Cardiac septum (tissue), 1 donor: ENCODE measurements around the gene DLX6. TPM values are rescaled to one million over a fixed set of nuclear protein-coding genes. Genes with fewer than 3 reads are reported as not detected.

Experiments
- DNase-seq: peaks from one replicate; pipeline ENCODE4 v3.0.0-alpha.2; 2020; ENCODE audit warnings: low spot score
- intact Hi-C: fragments of 100-400 bp; cut with DNase I; formaldehyde crosslinking; loops from one replicate; pipeline ENCODE4 v1.14.0; 2022
- total RNA-seq: library from RNA; stranded (reverse); fragmentation: NEBNext Ultra II Directional; extraction: Animal tissue kit (Norgen Biotek cat#: 25700); gene quantifications from one replicate; pipeline ENCODE4 v1.2.1, GENCODE V29; 2021
- donor health status: DM: no; HTN: no; CAD: no.

DLX6 gene
- total RNA-seq, 1 donor from 2014 or later: not detected

DNA sequence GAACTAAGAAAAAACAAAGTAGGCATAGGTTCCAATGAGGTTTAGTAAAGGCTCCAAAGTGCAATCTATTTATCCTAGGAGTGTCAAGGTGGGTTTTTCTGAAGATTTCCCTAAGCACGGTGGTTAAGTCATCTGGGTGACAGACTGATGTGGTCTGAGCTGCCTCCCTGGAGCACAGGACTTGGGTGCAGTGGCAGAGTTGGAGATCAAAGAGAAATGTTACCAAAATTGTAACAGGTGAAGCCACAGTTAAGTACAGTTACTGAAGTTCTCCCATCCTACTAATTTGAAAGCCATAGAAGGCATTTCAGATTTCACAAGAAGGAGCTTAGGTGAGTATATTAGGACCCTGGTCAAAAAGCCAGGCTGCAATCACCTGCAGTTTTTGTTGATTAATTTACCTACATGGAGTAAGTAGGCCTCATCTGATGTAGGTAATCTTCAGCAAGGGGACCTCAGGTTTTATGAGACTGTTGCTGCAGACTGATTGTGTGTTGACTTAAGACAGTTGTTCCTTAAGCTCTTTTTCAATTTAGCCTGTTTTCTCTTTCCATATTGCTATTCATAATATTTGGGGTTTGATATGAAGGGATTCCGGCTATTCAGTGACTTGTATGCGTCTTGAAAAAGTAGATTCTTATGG, 3.0 kb downstream of the DLX6 start:
- intact Hi-C loops: no loop called here
- no peak for DNase-seq

DNA sequence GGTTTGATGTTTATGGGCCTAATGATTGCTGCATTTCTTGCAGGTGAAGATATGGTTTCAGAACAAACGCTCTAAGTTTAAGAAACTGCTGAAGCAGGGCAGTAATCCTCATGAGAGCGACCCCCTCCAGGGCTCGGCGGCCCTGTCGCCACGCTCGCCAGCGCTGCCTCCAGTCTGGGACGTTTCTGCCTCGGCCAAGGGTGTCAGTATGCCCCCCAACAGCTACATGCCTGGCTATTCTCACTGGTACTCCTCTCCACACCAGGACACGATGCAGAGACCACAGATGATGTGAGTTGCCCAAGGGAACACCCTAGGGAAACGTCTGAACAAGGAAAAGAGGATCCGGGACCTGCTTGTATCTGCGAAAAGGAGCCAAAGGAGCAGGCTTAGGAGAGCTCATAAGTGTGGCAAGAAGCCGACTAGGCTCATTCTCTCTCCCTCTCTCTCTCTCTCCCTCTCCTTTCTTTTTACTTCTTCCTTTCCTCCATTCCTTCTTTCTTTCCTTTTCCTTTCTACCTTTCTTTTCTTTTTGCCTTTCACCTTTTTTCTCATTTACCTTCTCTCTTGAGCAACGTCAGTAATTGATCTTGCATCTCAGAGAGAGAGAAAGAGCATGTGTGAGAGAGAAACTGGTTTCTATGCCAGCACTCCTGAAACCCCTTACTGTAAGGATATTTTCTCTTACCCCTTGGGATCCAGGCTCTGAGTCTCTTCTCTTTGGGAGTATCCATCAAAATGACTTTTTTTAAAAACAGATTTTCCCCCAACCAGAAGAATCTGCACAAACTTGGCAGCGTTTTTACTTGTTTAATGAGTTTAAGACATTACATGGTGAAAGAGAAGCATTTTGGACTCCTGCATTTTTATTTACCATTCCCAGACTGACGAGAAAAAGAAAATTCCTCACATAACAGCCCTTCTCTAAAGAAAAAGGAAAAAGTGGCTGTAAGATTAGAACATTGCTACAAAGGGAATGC, 4.7 kb downstream of the DLX6 start:
- no peak for DNase-seq
- intact Hi-C loops: no loop called here

DNA sequence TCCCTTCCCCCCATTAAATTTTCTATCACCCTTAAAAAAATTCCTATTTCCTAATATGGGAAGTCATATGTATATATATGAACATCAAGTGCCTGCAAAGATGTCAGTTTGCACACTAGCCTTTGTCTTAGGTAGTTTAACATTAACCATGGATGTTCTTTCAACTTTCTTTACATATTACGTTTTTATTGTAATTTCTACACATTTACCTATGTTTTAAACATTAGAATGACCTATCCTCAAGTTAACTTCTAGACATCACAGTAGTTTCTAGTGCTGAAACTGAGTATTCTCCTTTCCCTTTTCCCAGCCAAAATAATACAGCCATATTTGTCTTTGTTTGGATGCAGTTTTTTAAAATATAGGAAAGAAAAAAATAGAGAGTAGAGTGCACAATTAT, 5.8 kb downstream of the DLX6 start:
- intact Hi-C loops: no loop called here
- no peak for DNase-seq

DNA sequence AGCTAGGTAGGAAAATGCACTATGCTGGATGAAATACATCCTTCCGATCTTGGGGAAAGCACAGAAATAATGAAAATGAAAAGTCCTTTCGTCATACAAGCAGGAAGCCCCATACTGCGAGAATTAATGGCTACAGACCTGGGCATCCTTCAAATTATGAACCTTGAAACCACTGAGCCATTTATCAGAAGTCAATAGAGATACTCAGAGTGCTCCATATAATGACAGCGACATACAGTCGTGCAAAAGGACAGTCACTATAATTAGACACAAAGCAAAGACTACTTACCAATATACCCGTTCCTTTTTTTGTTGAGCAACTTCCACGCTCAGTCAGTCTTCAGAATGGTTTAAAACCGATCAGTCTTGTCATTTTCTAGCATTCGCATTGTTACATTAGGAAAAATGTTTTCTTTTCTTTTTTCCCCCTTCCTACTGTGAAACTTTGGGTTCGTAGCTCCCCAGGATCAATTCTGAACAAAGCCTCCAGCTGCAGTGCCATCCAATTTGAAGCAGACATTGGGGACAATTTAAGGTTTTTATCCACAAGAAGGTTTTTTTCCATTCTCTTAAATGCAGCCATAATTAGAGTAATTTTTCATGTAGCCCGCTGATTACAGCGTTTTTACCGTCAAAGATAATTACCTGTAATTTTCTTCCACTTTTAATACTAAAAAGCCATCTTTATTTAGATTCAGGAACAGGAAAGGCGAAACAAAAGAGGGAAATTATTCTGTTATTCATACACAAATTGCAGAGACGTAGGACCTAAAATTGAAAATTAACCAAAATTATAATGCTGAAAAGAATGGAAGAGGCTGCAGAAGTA, 6.4 kb downstream of the DLX6 start:
- intact Hi-C loops: no loop called here
- no peak for DNase-seq

DNA sequence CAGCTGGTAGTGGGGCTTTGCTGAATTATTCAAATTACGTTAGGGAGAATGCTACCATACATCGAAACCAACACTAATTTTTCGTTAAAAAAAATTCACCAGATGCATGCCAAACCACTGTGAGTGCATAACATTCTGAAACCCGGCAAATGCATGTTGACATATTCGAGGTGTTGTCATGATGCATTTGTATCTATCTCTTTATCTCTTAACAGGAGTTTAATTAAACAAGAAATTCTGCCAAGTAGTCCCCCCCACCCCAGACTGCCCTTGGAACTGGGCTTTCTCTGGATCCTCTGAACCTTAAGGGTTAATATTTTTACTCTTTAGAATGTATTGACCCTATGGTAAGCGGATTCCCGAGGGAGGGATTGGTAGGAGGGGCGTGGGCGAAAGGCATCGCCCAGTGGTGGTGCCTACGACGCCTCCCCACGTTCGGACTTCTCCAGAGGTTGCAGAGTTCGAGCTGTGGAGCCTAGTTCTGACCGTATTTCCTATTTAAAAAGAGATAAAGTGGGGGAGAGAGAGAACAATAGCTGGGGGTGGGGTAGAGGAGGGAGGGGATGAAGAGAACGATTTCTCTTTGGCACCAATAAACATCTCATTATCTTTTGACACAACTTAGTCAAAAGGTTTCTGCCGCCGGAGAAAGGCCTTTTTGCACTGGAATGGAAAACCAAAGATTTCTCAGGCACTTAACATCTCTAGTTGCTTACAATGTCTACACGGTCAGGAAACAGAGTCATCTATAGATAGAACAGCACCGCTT, 7.2 kb downstream of the DLX6 start:
- intact Hi-C loops: no loop called here
- no peak for DNase-seq

DNA sequence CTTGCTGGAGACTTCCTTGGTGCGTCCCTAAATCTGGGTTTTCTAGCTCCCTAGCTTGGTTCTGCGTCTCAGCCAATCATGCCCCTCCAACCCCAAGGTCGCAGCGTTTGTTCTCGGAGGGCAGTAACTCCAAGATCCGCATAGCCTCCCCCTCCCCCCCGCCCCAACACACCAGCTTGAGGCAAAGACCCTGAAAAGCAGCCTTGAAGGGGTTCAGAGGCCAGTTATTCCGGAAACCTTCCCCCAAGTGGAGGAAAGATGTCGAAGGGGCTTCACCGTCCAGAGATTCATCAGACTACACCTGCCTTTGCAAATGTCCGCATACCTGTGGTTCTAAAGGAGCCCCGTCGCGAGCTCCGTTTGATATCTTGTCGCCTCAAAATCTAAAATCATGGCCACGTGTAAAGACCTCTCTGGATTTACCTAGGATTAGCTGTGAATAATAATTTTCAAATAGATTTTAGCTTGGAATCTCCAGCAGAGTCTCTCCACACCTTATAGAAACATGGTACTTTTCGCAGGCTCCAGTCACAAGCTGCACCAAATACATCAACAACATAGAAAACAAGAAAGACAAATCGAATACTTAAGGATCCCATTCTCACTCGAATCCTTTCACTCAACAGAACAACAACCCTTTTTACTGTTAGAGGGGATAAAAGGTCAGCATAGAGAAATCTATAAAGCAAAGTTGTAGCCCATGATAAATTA, 7.9 kb downstream of the DLX6 start:
- intact Hi-C loops: no loop called here

DNA sequence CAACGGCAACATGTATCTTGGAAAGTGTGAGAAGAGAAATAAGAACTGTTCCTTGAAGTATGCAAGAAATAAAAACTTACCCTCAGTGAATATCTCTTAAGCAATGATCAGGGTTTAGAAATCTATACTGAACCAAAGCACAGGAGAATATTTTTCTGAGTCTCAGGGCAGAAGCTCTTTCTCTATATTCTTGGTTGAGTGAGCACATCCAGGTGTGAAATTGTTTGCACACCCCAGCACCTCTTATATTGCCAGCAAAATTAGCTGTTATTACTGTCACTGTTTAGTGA, 8.4 kb downstream of the DLX6 start:
- DNase-seq: no peak
- intact Hi-C loops: no loop called here

More for the DNA sequence above, 7.9 kb downstream of the DLX6 start:
- no peak for DNase-seq

DNA sequence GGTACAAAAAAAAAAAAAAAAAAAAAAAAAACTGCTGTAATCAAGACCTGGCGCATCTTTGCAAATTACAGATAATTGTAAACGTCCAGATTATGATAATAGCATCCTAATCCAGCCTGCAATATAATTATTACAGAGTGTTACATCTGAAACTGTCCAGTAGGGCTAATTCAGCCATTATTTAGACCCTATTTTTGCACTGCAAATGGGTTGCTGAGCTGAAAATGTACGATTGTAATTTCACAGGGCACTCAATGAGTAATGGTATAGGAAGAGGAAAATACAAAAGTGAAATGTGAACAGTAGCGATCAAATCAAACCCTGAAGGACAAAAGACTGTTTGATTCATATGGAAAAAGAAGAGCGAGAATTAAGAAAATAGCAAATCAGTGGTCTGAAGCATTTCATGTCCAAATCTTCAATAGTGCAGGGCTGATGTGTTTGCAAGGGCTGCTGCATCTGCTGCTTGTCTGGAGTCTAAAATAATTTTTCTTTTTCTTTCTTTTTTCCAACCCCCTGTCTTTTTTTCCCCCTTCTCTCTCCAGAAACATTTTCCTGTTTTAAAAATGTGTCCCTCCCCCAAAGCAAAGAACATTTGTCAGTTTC, 8.9 kb downstream of the DLX6 start:
- intact Hi-C loops: no loop called here

DNA sequence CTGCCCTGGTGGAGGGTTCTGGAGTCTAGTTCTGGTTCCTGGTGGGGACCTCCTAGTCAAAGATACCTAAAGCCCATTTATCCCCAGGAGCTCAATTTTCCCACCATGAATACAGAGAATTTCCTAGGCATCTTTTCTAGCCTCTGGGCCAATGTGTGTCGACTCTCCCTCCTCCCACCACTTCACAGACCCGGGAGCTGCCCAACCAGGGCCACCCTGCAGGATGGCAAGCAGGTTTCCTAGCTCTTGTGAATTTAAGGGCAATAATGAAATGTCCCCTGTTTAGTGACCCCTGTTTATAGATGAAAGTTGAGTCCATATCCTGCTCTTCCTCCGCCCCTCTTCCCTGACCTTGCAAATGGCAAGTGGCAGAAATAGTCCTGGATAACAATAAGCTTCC, 9.9 kb downstream of the DLX6 start:
- intact Hi-C loops: no loop called here
- no peak for DNase-seq

More for the DNA sequence above, 8.9 kb downstream of the DLX6 start:
- DNase-seq: no peak

DNA sequence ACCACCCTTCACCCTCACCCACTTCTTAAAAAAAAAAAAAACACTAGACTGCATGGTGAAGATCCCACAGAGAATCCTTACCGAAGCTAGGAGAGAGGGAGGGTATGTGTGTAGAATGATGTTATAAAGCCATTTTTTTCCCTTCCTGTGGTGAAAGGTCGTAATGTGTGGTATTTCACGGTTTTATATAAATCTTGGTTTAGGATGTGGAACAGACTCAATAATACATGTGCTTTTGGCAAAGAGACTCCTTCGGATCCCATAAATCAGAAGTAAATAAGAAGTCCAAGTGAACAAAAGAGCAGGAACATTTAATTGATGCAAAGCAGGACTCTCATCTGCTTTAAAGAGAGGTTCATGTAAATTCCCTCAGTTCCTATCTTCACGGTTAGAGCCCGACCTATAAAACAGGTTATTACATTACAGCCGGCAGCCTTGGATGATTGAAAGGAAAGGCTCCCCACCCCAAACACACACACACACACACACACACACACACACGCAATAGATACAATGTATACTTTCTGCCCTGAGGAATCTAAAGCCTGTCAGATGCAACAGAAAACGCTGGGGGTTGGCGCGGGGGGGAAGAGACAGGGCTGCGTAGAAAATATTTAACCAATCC, 10.5 kb downstream of the DLX6 start:
- intact Hi-C loops: no loop called here
- DNase-seq: no peak

DNA sequence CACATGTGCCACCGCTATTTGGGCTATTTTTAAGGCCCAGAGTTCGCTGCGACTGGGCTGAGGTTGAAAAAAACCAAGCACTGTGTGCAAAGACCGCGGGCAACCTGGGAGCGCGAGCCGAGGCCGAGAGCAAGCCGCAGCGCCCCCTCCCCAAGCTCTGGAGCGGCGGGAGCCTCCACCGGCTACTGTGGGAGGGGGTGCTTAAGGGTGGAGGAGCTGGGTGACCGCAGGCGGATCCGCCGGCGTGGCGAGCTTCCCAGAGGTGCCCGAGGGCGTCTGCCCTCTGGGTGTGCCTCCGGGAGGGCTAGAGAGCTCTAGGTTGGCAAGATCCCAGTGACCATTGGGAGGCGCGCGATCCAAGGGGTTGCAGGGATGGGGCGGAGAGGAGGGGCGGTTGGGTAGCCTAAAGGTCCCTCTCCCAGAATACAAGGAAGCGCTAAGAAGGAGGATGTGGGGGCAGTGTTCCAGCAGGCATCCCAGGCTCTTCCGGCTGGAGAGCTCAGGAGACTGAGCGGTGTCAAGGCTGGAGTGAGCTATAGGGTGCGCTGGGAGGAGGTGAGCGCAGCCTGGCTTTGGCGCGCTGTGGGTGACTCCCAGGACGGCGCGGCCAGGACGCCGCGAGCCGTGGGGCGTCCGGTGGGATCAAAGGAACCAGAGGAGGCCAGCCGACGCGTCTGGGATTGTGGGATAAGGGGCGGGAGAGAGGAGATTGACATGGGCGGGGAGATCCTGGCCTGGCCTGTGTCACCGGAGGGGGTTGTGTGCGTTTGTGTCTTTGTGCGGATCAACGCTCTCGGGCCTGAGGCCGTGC, 11.2 kb downstream of the DLX6 start:
- DNase-seq: no peak
- intact Hi-C loops: no loop called here

DNA sequence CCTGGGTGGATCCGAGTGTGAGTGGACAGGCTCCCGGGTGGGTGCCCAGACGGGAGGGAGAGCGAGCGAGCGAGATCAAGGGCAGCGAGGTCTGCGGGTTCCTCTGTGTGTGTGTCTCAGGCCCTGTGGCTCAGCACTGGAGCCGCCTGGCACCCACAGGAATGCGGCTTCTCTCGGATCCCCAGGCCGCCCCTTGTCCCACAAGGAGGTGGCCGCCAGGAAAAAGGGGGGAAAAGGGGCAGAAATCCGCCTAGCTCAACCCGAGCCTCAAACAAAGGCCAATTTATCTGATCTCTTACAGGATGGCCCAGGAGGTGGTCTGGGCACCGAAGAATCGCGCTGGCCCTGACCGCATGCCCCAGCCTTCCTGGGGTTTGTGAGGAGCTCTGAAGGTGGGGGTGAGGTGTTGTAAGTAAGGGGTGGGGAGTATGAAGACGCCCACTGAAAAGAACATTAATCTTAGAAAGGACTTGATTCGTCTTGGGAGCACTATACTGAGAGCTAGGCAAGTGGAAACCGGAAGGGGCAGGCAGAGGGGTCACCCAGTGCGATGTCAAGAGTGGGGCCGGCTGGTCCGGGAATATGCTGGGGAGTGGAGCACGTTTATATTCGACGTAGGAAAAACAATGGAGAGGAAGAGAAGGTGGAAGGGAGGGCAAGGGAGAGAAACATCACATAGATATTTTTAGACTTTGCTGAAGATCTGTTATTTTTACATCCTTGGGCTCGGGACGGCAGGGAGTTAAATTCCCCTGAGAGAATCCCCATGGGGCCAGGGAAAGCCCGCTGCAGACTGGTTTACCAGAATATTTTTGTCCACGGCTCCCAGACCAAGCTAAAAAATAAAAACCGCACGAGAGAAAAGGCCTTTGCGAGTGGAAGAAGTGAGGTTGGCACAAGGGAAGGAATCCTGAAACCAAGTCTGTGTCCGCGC, 12.1 kb downstream of the DLX6 start:
- intact Hi-C loops: no loop called here
- DNase-seq: no peak

DNA sequence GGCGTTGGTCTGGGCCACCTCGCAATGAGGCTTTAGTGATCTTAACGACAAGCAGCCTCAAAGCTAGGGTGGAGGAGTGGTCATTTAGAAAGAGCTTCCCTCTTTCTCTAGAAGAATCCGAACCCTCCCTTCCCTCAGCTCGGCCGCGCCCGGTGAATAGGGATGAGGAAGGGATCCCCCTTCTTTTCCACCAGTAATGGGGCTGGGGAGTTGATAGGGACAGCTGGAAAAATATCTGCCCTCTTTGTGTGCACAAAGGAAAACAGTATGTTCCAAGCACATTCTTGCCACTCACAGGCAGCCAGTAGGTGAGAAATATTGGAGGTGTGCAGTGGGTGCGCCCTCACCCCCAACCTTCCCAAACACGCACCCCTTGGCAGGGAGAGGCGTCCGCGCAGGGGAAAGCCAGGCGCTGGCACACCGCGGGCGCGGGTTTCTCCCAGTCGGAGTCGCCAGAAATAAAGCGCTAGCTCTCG, 12.8 kb downstream of the DLX6 start:
- DNase-seq: no peak
- intact Hi-C loops: no loop called here

DNA sequence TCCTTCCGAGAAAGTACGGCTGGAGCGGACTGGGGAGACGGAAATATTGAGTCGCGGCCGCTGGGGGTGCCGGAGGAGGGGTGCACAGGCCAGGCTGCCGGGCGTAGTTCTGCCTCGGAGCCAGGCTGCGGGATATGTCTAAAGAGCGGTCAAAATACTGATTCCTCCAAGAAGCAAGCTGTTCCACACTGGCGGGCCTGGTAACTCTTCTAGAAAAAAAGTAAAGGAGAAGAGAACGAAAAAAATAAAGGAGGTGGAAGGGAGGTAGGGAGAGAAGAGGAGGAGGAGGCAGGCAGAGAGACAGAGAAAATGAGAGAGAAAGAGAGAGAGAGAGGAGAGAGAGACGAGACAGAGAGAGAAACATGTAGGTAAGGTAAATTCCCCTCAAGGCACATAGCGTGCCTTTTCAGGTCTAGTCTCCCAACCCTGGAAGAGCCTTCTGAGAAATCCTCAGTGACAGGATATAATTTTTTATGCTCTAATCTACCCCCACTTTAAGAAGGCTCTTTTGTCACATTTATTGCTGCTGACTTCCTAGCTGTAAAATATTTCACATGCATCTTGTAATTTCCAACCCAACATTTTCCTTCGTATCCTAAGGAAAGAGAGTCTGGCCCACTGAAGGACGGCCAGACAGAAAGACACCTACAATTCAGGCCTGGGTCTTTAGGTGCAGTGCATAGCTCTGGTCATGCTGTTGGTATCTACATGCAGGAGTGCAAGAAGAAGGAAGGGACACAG, 13.6 kb downstream of the DLX6 start:
- intact Hi-C loops: no loop called here

DNA sequence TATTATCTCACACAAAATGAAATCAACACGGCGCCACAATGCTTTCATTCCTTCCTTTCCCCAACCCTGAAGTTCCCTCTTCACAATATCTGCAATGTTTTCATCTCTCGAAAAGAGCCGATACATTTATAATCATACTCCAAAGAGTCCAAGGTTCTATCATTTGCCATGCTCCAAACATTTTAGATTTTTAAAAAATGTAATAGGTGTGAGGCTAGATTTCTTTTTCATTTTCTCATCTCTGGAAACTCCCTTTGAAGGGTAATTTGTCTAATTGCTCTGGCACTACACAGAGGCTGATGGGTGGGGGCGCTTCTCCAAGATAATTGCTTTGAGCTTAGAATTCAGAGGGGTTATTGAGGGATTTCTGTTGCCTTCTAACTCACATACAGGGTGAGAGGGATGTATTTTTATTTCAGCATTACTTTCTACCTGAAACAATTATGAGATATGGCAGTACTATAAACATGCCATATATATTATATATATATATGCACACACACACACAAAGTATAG, 14.4 kb downstream of the DLX6 start:
- DNase-seq: no peak
- intact Hi-C loops: no loop called here

More for the DNA sequence above, 13.6 kb downstream of the DLX6 start:
- DNase-seq: no peak
